Epithelial cell of proximal tubule (primary cell): Measurements from ENCODE around the gene FANK1. TPM values are rescaled to one million over a fixed set of nuclear protein-coding genes. Genes with fewer than 3 reads are reported as not detected.
"Not testable (repeated sequence)": the region's sequence is repeated elsewhere in the genome, so short reads cannot be mapped to it uniquely, and the experiment has no call there.

Experiments used
- DNase-seq: peaks from one replicate; pipeline ENCODE4 v3.0.0-alpha.2; 2011; ENCODE audit warnings: low read depth
- H3K4me3 ChIP-seq: 2 replicates; pipeline ENCODE4 v1.5.1; 2011; ENCODE audit warnings: low read depth, mild to moderate bottlenecking, low read length
- total RNA-seq: library from RNA; depleted of rRNA; stranded (reverse); fragments of >200 nt; gene quantifications from 2 replicates; pipeline ENCODE4 v1.2.3, GENCODE V29; 2015
- TF ChIP-seq, protein P1 (sequence below): conservative IDR thresholded peaks from 2 replicates; pipeline ENCODE4 v1.5.1; 2012; ENCODE audit warnings: low read depth, mild to moderate bottlenecking, low read length

FANK1 gene
- total RNA-seq, 1 donor from 2014 or later: 9.2 TPM

GRCh38 chr10:125955766-125956165 is 59.4 kb downstream of the FANK1 start:
- DNase-seq: no peak
- TF ChIP-seq, protein P1, sequence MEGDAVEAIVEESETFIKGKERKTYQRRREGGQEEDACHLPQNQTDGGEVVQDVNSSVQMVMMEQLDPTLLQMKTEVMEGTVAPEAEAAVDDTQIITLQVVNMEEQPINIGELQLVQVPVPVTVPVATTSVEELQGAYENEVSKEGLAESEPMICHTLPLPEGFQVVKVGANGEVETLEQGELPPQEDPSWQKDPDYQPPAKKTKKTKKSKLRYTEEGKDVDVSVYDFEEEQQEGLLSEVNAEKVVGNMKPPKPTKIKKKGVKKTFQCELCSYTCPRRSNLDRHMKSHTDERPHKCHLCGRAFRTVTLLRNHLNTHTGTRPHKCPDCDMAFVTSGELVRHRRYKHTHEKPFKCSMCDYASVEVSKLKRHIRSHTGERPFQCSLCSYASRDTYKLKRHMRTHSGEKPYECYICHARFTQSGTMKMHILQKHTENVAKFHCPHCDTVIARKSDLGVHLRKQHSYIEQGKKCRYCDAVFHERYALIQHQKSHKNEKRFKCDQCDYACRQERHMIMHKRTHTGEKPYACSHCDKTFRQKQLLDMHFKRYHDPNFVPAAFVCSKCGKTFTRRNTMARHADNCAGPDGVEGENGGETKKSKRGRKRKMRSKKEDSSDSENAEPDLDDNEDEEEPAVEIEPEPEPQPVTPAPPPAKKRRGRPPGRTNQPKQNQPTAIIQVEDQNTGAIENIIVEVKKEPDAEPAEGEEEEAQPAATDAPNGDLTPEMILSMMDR: no peak
- H3K4me3 ChIP-seq: no peak overlapping the region

DNA sequence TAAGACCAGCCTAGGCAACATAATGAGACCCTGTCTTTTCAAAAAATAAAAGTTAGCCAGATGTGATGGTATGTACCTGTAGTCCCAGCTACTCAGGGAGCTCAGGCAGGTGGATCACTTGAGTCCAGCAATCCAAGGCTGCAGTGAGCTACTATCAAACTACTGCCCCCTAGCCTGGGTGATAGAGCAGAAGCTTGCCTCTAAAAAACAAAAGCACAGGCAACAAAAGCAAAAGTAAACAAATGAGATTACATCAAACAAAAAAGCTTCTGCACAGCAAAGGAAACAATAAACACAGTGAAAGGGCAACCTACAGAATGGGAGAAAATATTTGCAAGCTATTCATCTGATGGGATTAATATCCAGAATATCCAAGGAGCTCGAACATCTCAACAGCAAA is 65.4 kb downstream of the FANK1 start:
- TF ChIP-seq, protein P1: no peak
- no peak for DNase-seq

GRCh38 chr10:125962200-125962599 is 65.8 kb downstream of the FANK1 start:
- TF ChIP-seq, protein P1: no peak
- H3K4me3 ChIP-seq: no peak overlapping the region
- DNase-seq: no peak

More for the DNA sequence above, 65.4 kb downstream of the FANK1 start:
- H3K4me3 ChIP-seq: no peak overlapping the region

GRCh38 chr10:125964558-125964957 is 68.2 kb downstream of the FANK1 start:
- DNase-seq: no peak
- TF ChIP-seq, protein P1: no peak
- no peak overlapping the region for H3K4me3 ChIP-seq

DNA sequence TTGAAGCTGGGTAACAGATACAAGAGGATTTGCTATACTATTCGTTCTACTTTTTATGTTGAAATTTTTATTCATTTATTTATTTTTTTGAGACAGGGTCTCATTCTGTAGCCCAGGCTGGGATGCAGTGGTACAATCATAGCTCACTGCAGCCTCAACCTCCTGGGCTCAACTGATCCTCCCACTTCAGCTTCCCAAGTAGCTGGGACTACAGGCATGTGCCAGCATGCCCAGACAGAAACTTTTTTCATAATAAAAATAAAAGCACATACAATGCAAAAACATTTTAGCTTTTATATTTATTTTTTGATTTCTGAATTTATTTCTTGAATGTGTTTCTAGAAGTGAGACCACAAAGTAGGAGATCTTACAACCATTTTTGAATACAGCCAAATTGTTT is 71.2 kb downstream of the FANK1 start:
- no peak for DNase-seq
- no peak overlapping the region for H3K4me3 ChIP-seq

DNA sequence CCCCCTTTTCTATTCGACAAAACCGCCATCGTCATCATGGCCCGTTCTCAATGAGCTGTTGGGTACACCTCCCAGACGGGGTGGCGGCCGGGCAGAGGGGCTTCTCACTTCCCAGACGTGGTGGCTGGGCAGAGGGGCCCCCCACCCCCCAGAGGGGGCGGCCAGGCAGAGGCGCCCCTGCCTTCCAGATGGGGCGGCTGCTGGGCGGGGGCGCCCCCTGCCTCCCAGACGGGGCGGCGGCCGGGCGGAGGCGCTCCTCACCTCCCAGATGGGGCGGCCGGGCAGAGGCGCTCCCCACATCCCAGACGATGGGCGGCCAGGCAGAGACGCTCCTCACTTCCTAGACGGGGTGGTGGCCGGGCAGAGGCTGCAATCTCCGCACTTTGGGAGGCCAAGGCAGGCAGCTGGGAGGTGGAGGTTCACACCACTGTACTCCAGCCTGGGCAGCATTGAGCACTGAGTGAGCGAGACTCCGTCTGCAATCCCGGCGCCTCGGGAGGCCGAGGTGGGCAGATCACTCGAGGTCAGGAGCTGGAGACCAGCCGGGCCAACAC is 73.8 kb downstream of the FANK1 start:
- DNase-seq, H3K4me3 ChIP-seq: not testable (repeated sequence)

More for the DNA sequence above, 71.2 kb downstream of the FANK1 start:
- TF ChIP-seq, protein P1: no peak

- H3K4me3 ChIP-seq: no peak overlapping the region
- TF ChIP-seq, protein P1: peak; percentile 44
- DNase-seq: no peak
Measured at GRCh38 chr10:125976960-125977605, 80.7 kb downstream of the FANK1 start.
